WTC11 (cell line): Measurements from ENCODE around the gene CCDC157. TPM values are rescaled to one million over a fixed set of nuclear protein-coding genes. Genes with fewer than 3 reads are reported as not detected.
"Not testable (repeated sequence)": the region's sequence is repeated elsewhere in the genome, so short reads cannot be mapped to it uniquely, and the experiment has no call there.

Experiments used
- ATAC-seq: fragments of 200-7000 bp; cut with Tn5 transposase; 2 replicates; pipeline ENCODE4 v1.10.0; 2021; ENCODE audit warnings: mild to moderate bottlenecking, moderate library complexity
- CTCF ChIA-PET: fragments of 300-600 bp; sonication (Branson Sonifier 250); formaldehyde crosslinking; loops from one replicate; lab custom pipeline; 2021; ENCODE audit warnings: antibody characterized with exemption; lab: Charles Lee
- POLR2A ChIA-PET: fragments of 350-600 bp; sonication (Branson Sonifier 250); formaldehyde crosslinking; loops from one replicate; lab custom pipeline; 2021; ENCODE audit warnings: antibody characterized with exemption; lab: Charles Lee
- DNase-seq: peaks from one replicate; pipeline ENCODE4 v3.0.0; 2021; ENCODE audit warnings: low spot score
- H3K27ac Mint-ChIP-seq: 2 replicates; pipeline ENCODE4 v1.8.0; 2021; ENCODE audit warnings: mixed read lengths
- H3K27me3 Mint-ChIP-seq: 2 replicates; pipeline ENCODE4 v1.8.0; 2021; ENCODE audit warnings: low read depth, mild to moderate bottlenecking, moderate library complexity, mixed read lengths
- H3K36me3 Mint-ChIP-seq: 2 replicates; pipeline ENCODE4 v1.8.0; 2021; ENCODE audit warnings: mixed read lengths
- H3K4me1 Mint-ChIP-seq: 2 replicates; pipeline ENCODE4 v1.8.0; 2022; ENCODE audit warnings: mixed read lengths
- H3K4me3 Mint-ChIP-seq: 2 replicates; pipeline ENCODE4 v1.8.0; 2021; ENCODE audit warnings: mild to moderate bottlenecking, moderate library complexity, mixed read lengths
- H3K9me3 Mint-ChIP-seq: 2 replicates; pipeline ENCODE4 v1.8.0; 2021; ENCODE audit warnings: mixed read lengths
- CREM ChIP-seq: sonication (generic); formaldehyde crosslinking; IDR thresholded peaks from 2 replicates; pipeline ENCODE4 v1.8.1; 2022; ENCODE audit warnings: mild to moderate bottlenecking, missing genetic modification reagents, moderate library complexity
- E2F1 ChIP-seq: sonication (generic); formaldehyde crosslinking; IDR thresholded peaks from 2 replicates; pipeline ENCODE4 v1.8.0; 2022; ENCODE audit warnings: mild to moderate bottlenecking, missing genetic modification reagents
- NFYB ChIP-seq: sonication (generic); formaldehyde crosslinking; conservative IDR thresholded peaks from 2 replicates; pipeline ENCODE4 v1.8.0; 2022; ENCODE audit warnings: low read depth, missing genetic modification reagents
- PRDM15 ChIP-seq: sonication (generic); formaldehyde crosslinking; IDR thresholded peaks from 2 replicates; pipeline ENCODE4 v1.8.0; 2022; ENCODE audit warnings: missing genetic modification reagents
- ZBTB21 ChIP-seq: sonication (generic); formaldehyde crosslinking; IDR thresholded peaks from 2 replicates; pipeline ENCODE4 v1.8.1; 2023; ENCODE audit warnings: mild to moderate bottlenecking, missing genetic modification reagents, borderline replicate concordance
- ZNF121 ChIP-seq: sonication (generic); formaldehyde crosslinking; IDR thresholded peaks from 2 replicates; pipeline ENCODE4 v1.8.0; 2023; ENCODE audit warnings: missing genetic modification reagents
- ZNF263 ChIP-seq: sonication (generic); formaldehyde crosslinking; IDR thresholded peaks from 2 replicates; pipeline ENCODE4 v1.8.1; 2022; ENCODE audit warnings: low read depth, mild to moderate bottlenecking, moderate library complexity, missing genetic modification reagents
- ZNF423 ChIP-seq: fragments of 250-450 bp; sonication (Bioruptor Pico); IDR thresholded peaks from 2 replicates; pipeline ENCODE4 v2.1.2; 2022; ENCODE audit warnings: mild to moderate bottlenecking, moderate library complexity
- ZNF425 ChIP-seq: fragments of 250-450 bp; sonication (Bioruptor Pico); conservative IDR thresholded peaks from 2 replicates; pipeline ENCODE4 v1.9.0; 2021; ENCODE audit warnings: mild to moderate bottlenecking
- total RNA-seq: library from RNA; stranded (reverse); gene quantifications from 3 replicates; pipeline ENCODE4 v1.2.3, GENCODE V29; 2021

The CCDC157 gene
- total RNA-seq, 1 experiment from 2014 or later, result 6.5 TPM

DNA sequence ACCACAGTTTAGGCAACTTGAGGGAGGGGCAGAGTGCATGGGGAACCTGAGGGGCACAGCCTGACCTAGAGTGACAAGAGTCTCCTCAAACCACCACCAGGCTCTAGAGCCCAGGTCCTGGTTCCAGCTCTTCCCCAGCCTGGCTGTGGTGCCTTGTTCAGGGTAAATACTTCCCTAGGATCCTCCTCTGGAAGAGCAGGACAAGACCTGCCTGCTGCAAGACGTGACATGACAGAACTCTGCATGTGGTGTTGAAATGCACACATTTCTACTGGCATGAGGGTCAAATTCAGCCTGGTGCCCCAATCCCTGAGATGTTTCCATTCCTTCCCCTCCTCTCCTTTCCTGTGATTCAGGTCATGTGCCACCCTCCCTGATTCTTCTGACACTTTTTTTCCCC lies 43.4 kb downstream of the CCDC157 start (continued):
- TF ChIP-seq PRDM15 (CRISPR knock-in tag), result no peak
- TF ChIP-seq, all 79 proteins: peak for 0

GRCh38 chr22:30401024-30401423 lies 44.2 kb downstream of the CCDC157 start:
- CTCF ChIA-PET, ATAC-seq, POLR2A ChIA-PET, H3K4me3 Mint-ChIP-seq, DNase-seq, H3K27ac Mint-ChIP-seq, H3K9me3 Mint-ChIP-seq, H3K36me3 Mint-ChIP-seq: not testable (repeated sequence)
- H3K27me3 Mint-ChIP-seq, result peaks cover 56% of the 10 kb centered on the region
- peak; percentile 7; the same call in 1 of the 2 replicates for TF ChIP-seq ZNF121 (CRISPR knock-in tag)
- peaks cover 27% of the 10 kb centered on the region for H3K4me1 Mint-ChIP-seq

DNA sequence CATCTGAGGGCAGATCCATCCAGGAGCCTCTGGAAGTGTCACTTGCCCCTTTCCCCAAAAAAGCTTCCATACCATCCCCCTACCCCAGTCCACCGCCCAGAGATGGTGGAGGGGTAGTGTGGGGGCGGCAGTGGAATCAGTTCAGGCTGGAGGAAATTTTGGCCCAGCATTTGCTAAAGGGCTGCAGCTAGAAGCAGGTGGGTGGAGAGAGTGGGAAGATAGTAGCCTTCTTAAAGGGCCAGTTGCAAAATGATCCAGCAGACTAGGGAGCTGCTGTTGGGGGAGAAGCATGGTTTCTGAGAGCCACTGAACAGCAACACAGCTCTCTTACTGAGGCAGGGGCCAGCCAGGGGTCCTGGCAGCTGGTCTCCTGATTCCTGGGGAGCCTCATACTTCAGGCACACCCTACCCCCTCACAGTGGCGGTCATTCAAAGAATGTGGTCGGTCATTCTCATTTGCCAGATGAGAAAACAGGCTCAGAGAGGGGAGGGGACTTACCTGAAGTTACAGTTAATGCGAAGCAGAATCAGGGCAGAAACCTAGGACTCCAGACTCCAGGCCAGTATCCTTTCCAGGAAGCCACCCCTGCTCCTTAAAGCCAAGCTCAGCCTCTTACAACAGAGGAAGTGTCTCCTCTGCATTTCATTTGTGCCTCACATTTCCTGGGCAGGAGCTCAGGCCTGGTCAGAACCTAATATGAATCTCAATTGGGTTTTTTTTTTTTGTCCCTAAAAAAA lies 45.4 kb downstream of the CCDC157 start:
- H3K4me3 Mint-ChIP-seq, result no peak overlapping the region

DNA sequence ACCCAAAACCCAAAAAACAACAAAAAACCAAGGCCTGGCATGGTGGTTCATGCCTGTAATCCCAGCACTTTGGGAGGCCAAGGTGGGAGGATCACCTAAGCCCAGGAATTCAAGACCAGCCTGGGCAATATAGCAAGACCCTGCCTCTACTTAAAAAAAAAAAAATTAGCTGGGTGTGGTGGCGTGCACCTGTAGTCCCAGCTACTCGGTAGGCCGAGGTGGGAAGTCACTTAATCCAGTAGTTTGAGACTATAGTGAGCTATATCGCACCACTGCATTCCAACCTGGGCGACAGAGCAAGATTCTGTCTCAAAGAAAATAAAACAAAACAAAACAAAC lies 45.9 kb downstream of the CCDC157 start:
- H3K27ac Mint-ChIP-seq, H3K36me3 Mint-ChIP-seq, ATAC-seq, DNase-seq, H3K9me3 Mint-ChIP-seq, H3K4me3 Mint-ChIP-seq: not testable (repeated sequence)
- Mint-ChIP-seq H3K4me1 (peaks cover 21% of the 10 kb centered on the region), H3K27me3 (peaks cover 41% of the 10 kb centered on the region)
- TF ChIP-seq ZNF121 (CRISPR knock-in tag), result peak; percentile 86; the same call in 1 of the 2 replicates
- CTCF ChIA-PET, result interaction anchor here (0.8 to 1.4 kb wide), 5 partner anchors 15 to 350 kb away, joined by 3 to 8 read pairs (median 6); partner anchors contain the start of gene RNF215
- POLR2A ChIA-PET, result interaction anchor here (0.6 to 2.1 kb wide), 2 partner anchors 21 to 967 kb away, joined by 3 to 6 read pairs; no protein-coding TSS in a partner anchor

More for the DNA sequence above, 45.4 kb downstream of the CCDC157 start:
- Mint-ChIP-seq H3K9me3 (no peaks in the 10 kb centered on the region), H3K4me1 (peaks cover 23% of the 10 kb centered on the region), H3K27me3 (peaks cover 46% of the 10 kb centered on the region), H3K27ac (peak overlapping the region; percentile 68), H3K36me3 (peaks cover 3% of the 10 kb centered on the region; the same call in 1 of the 2 replicates)
- ChIA-PET POLR2A (interaction anchor here (0.6 to 2.1 kb wide), 3 partner anchors 17 to 967 kb away, joined by 3 to 6 read pairs (median 3); no protein-coding TSS in a partner anchor), CTCF (interaction anchor here (0.6 to 1.4 kb wide), 6 partner anchors 15 to 970 kb away, joined by 3 to 8 read pairs (median 5); partner anchors contain the start of gene RNF215)
- no peak for DNase-seq
- peak; percentile 55 for ATAC-seq
- peak; percentile 48; the same call in 1 of the 2 replicates for TF ChIP-seq ZNF423 (CRISPR knock-in tag)
- peak; percentile 70 for TF ChIP-seq PRDM15 (CRISPR knock-in tag)
- TF ChIP-seq ZBTB21 (CRISPR knock-in tag), result no peak
- TF ChIP-seq NFYB (CRISPR knock-in tag), result no peak
- TF ChIP-seq, all 79 proteins: peak for 2

GRCh38 chr22:30404307-30404706 lies 47.5 kb downstream of the CCDC157 start:
- Mint-ChIP-seq H3K4me1 (peaks cover 11% of the 10 kb centered on the region), H3K9me3 (no peaks in the 10 kb centered on the region), H3K36me3 (peaks cover 3% of the 10 kb centered on the region; the same call in 1 of the 2 replicates), H3K4me3 (no peak overlapping the region), H3K27ac (no peak overlapping the region), H3K27me3 (peaks cover 26% of the 10 kb centered on the region)
- ATAC-seq (no peak), DNase-seq (no peak)
- POLR2A ChIA-PET, result no interaction called here
- CTCF ChIA-PET, result interaction anchor here (0.9 kb wide), 1 partner anchor 17 kb away, joined by 3 read pairs; no protein-coding TSS in a partner anchor
- TF ChIP-seq ZNF263 (CRISPR knock-in tag) (no peak), ZNF425 (no peak), E2F1 (CRISPR knock-in tag) (no peak), CREM (CRISPR knock-in tag) (no peak)
